HG03159 (cell line): ENCODE measurements around the gene SETBP1.

Experiments
- ATAC-seq: cut with Tn5 transposase; IDR thresholded peaks from one replicate; pipeline ENCODE4 v1.9.1; 2021; ENCODE audit warnings: mild to moderate bottlenecking, moderate library complexity; ENCODE audit not compliant: unreplicated experiment

The SETBP1 gene

DNA sequence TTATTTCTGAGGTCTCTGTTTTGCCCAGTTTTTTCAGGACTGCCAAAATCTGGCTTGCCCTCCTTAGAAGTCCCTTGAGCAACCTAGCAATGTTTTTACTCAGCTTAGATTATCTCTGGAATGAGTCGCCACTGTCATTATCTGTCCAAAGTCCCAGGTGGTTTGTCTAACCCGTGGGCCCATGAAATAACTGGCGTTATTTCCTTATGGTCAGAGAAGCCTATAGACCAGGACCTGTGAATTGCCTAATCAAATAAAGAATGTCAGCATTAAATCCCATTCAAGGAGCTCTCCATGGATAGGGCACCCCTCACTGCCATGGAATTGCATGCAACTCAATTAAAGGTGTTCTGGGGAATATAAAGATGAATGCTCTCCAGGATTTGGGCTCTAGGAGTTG, 373.9 kb downstream of the SETBP1 start:
- no peak for ATAC-seq

DNA sequence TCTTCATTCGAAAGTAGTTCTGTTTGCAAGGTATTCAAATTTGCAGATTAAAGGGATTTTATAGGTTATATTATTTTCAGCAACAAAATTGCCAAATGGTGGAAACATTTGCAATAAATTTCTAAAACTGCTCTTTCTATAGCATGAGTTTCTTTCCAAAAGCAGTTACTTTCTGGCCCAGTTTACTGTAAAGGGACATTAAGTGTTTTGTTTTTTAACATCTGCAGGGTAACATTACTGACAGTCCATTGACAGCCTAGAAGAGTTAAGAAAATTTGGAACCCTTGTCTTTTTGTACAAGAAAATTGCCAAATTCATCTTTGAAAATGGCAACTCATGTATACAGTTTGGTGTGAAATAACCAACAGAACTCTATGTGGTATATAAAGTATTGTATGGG, 375.1 kb downstream of the SETBP1 start:
- ATAC-seq: no peak

DNA sequence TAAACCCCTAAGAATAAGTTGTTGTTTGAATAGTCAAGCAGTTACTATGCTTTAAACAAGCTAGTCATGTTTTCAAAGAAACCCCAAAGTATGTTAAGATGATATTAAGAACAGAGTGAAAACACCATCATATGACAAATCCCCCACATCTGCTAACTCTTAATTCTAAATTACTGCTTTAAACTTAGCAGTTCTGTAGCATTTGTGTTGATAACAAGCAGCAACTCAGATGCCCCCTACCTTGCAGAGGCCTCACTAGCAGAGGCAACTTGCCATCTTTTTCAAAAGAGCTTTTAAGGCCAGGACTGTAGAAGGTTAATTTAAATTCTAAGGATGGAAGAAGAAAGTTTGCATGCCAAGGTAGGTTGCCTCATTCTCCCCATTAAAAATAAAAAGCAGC, 376.2 kb downstream of the SETBP1 start:
- ATAC-seq: no peak

DNA sequence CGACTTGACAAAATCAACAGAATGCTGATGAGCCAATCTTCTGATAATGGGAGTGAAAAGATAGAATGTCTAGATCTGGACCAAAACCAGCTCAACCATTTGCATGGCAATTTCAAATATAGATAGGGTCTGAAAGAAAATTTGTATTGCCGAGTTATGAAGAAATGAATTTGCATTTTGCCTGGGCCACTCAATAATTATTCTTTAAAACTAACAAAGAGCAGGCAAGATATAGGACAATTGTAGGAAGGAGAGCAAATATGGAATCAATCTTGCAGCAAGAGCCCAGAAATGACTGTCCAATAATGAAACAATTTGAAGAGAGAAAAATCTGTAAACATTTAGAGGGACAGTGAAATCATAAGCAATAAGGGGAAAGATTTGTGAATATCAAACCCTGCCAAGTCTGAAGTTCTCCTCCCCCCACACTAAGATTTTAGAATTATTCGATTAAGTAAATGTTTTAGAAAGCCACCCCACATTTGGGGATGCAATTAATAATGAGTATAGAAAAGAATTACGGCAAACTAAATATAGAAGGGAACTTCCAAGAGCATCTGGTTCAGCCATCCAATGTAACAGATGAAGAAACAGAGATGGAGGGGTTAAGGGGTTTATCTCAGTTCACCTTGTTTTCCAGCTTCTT, 377.4 kb downstream of the SETBP1 start:
- no peak for ATAC-seq

DNA sequence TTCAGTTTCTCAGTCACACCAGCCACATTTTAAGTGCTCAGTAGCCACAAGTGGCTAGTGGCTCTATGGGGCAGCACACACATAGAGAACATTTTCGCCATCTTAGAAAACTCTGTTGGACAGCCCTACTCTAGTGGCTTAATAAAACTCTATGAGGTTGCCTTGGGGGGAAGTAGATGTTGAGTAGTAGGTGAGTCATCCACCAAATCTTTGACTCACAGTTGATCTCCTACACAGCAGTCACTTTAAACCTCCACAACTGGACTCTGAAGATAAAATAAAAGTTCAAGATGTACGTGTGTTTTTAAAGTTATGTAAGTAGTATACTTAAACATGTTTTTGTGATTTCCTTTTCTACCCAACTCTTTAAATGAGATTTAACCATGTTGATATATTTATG, 379.0 kb downstream of the SETBP1 start:
- no peak for ATAC-seq

DNA sequence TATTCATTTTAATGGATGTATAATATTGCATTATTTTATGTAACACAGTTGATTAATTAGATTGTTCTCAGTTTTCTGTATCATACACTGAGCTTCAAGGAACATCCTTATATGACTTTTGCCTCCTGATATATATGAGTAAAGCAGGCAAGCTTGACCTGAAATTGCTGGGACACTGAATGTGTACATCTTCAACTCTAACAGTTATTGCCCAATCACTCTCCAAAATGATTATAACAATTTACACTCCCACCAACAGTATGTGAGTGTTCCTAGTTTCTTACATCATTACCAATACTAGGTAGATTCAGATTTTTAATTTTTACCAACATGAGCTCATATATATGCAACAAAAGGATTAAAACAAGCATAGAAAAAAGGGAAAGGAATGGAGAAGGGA, 379.4 kb downstream of the SETBP1 start:
- no peak for ATAC-seq

DNA sequence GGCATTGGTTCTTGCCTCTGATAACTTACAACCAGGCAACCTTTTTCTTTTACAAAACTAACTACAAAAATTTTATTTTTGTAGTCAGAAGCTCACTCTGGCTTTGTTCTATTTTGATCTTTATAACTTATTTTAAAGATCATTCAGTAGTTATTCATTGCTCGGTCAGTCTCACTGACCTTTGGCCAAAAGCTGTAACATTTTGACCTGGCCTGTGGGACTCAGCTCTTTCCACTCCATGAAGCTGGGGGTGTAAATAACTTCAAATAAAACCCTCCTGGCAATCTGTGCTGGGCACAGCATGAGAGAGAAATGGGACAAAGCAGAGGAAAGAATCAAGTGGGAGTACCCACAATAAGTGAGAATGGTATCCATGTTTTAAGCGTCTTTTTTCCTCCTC, 380.7 kb downstream of the SETBP1 start:
- no peak for ATAC-seq

DNA sequence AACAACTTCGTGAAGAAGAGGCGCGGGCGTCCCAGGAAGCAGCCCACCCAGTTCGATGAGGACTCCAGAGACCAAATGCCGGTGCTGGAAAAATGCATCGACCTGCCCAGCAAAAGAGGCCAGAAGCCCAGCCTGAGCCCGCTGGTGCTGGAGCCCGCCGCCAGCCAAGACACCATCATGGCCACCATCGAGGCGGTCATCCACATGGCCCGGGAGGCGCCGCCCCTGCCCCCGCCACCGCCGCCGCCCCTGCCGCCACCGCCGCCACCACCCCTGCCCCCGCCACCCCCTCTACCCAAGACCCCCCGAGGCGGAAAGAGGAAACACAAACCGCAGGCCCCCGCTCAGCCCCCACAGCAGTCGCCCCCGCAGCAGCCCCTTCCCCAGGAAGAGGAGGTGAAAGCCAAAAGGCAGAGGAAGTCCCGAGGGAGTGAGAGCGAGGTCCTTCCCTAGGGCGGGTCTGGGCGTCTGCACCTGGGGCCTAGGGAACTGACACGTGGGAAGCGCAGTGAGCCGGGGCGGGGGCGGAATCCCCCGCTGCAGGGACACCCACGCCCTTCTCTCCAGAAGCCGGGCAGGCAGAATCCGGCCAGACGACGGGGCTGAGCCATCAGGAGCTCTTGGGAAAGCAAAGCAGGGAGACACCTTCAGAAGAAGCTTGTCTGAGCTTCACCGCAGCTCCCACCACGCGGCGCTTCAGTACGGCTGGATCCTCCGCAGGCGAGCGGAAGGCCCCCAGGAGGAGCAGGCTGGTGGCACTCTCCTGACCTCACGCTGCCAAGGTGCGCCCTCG, 382.8 kb downstream of the SETBP1 start:
- no peak for ATAC-seq

DNA sequence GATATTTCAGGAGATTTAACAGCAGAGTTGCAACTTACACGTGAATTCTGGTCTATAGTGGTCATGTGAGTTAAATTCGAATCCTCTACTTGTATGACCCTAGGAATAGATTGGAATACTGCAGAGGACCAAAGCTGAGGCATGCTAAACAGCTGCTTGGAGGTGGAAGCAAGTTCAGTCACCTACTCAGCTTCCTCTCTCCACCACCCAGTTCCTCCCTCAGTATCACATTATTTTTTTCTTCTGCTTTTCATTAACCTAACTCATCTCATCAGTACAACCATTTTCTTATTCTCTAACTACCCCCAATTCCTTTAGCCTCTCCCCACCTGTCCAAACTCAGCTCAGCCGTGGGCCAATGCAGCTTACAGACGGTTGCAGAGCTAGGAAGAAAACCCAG, 385.5 kb downstream of the SETBP1 start:
- no peak for ATAC-seq

DNA sequence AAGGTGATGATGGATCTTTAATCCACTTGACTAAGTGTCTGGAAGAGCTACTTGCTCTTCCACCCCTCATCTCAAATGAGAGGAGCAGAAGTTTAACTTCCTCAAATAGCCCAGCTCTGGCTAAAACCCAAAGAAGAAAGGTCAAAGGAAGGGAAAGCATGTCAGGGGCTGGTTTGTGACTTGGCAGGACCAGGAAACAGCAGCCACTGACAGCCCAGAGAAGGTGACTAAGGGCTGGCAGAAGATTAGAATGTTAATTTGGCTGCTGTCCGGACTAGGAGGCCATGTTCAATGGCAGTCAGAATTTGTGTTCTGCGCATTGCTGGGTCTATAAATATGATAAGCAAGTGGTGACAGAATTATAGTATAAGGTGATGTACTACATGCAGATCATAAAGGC, 386.2 kb downstream of the SETBP1 start:
- ATAC-seq: no peak

DNA sequence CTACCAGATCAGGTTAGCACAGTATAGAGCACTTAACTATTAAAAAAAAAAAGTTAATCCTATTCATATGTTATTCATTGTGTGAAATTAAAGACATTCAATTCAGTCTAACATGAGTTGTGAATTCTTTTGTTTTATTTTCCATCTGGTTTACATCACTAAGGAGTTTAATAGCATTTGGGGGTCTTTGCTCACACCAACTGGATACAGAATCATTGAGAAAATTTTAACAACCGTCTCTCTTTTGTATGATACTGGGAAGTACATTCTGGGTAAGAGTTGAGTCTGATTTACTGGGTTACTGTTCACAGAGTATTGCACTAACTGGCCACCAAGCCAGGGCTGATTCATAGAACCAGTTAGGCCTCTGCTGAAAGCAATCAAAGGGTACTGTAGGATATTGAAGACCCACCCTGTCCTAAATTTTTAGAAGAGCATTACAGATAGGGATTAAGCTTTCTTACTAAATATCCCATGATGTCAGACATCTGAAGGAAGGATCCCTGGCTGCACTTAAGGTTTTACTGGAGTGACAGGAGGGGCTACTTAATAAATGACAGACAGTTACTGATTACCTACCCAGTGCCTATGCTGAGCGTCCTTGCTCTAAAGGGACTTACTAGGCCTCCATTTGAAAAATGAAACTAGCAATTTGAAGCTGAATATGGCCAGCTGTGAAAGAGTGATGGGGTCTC, 387.9 kb downstream of the SETBP1 start:
- ATAC-seq: peak; percentile 49

DNA sequence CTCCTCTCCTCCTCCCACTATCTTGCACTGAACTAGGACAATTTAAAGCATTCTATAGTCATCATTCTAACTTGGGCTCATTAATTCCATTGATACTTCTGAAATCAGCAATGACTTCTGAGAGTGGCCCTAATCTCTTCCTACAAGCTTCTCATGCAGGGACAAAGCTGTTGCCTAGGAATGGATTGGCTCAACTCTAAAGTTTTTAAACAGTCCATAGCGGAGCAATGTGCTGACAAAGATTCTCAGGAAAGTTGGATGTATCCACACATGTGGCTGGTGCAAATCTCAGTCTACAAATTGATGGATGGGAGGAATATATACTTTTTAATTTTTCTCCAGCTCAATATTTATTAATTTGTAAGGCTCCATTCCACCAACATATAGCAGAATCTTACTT, 388.9 kb downstream of the SETBP1 start:
- ATAC-seq: no peak

DNA sequence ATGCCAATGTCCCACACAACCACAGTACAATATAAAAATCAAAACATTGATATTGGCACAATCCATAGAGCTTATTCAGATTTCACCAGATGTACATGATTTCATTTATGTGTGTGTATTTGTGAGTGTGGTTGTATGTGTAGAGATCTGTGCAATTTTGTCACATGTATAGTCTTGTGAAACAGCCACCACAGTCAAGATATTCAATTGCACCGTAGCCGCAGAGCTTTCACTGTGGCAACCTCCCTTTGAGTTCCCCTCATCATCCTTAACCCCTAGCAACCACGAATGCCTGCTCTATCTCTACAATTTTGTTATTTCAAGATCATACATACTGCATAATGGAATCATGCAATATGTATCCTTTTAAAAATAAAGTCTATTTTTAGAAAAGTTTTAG, 391.3 kb downstream of the SETBP1 start:
- ATAC-seq: no peak

DNA sequence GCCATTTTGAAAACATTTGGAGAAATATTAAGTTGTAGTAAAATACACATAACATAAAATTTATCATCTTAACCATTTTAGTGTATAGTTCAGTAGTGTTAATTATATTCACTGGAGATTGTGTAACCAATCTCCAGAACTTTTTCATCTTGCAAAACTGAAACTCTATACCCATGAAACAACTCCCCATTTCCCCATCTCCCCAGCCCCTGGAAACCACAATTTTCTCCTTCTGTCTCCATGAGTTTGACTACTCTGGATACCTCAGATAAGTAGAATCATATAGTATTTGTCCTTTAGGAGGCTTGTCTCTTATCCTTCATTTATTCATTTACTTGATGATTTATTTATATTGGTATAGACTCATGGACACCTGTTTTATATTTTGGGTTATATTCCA, 392.9 kb downstream of the SETBP1 start:
- ATAC-seq: no peak

DNA sequence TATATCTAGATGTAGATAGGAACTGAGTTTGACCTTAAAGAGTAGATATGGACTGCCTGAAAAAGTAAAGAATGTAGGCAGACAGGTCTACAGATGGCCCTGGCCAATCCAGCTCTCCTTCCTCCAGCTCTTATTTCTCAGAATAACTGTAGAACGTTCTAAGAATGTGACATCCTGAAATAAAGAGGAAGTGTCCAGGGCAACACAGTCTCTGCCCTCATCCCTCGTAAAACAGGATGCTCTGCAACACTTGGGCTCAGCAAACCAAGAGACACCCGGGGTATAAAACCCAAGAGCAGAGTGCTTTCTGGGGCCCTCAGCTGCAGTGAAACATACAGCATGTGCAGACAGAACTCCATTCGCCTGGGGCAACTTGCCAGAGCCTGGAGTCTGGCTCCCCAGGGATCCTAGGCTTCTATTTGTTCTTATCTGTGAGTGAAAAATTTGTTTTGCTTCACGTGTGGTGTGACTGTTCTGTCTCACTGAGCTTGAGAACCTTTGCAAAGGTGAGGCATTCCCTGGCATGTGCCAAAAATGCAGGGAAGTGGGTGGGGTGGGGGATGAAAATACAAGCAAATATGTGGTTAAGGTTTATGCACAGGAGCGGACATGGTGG, 401.0 kb downstream of the SETBP1 start:
- ATAC-seq: no peak

DNA sequence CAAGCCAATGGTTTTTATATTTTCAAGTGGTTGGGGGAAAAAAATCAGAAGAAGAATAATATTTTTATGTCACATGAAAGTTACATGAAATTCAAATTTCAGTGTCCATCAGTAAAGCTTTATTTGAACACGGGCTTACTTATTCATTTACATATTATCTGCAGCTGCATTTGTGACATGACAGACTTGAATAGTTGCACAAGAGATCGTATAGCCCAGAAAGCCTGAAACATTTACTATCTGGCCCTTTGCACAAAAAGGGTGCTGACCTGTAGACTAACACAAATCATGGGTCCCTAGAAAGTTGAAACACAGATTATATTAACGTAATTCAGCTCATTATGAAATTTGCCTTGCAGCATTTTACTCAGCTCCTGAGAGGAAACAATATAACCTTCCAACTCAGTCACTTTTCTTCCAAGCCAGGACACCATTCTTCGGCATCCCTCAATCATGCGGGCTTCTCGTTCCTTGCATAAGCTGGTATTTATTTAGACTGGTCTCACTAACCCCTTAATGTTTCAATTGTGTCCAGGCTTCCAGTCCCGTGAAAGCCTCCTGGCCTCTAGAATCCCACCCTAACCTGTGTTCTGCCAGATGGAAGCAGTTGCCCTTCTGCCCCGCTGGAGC, 402.7 kb downstream of the SETBP1 start:
- no peak for ATAC-seq

DNA sequence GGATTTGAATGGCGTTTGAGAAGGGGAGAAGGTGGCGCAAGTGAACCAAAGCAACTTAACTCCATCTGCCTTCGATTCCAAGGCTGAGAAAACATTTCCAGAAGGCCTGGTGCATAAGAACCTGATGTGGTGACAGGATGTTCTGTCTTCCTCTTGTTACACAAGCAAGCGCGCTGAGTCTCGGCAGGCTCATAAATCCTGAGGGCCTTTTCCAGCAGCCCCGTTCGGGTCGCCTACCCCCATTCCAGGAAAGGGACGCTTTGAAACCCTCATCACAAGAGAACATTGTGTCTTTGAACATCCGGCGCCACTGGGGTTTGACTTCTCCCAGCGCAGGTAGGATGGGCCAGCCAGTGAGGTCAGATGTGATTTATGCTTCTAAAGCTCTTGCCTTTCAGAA, 403.5 kb downstream of the SETBP1 start:
- no peak for ATAC-seq

DNA sequence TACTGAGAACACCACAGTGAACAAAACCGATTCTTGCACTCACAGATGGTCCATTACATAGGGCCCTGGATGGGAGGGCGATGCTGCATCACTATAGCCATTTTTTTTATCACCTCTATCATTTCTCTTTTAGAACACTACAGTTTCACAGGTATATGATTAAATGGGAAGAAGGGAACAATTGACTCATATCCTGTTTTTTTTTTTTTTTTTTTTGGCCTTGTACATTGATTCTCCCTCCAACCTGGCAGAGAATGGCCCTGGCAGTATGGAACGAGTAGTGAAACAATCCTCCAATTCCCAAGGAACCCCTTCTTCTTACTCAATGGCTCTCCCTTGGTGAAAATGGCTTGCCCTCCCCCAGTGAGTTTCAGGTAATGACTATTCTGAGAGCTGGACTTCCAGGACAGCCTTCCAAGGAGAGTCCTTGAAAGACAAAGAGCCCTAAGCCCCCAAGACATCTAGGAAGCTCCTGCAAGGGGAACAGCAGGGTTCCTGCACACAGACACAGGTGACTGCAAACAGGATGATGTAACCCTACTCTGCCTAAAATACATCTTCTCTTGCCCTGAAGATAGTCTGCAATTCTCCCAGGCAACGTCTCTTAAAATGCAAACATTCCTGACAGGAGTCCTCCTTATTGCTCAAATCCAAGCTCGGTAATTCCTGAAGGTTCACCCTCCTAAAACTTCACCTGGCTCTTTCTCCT, 405.4 kb downstream of the SETBP1 start:
- ATAC-seq: no peak

DNA sequence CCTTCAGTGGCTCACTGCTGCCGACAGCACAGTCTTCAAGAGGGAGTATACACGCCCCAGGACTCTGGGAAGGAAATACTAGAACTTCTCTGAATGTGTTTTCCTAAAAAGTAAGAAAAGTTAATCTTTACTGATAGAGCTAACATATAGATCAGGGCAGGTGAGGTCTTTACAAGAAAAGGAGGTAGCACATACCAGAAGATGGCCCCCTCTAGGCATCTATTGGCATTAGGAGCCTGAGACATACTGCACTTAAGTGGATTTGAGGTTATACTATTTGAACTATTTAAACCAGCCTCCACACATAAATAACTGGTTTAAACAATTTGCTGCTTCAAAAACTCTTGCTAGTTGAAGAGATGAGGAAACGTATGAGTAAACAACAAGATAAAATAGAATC, 406.1 kb downstream of the SETBP1 start:
- ATAC-seq: no peak

DNA sequence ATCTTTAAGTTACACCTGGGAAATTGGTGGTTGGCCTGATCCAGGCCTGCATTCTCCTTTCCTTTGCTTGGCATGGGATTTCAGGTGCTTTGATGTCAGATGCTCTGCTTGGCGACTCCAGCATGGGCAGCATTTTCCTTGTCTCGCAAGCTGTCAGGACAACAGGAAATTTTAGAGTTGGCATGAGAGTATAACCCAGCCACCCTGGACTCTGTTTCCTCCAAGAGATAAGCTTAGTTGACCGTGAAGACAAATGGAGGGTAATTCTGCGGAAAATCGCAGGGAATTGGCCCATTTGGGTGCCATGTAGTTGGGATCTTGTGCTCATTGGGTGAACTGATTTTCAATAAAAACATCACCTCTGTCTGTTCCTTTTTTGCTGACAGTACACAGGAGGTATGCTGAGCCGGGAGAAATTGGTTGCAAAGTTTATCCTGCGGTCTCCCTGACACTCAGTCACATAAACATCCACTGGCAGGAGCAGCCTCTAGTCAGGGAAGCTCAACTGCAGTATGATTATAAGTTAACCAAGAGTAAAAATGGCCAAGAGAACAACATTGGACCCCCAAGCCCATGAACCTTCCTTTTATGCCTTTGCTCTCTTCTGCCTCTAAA, 409.9 kb downstream of the SETBP1 start:
- no peak for ATAC-seq
